HEK293 (cell line): ENCODE data around the gene SRRM4.

Experiments
- CTCF ChIA-PET: fragments of 350-600 bp; formaldehyde crosslinking; extraction: SDS; loops from one replicate; lab custom pipeline; 2021; ENCODE audit warnings: antibody characterized with exemption; lab: Yijun Ruan, JAX
- POLR2A ChIA-PET: fragments of 300-600 bp; formaldehyde crosslinking; extraction: SDS; loops from one replicate; lab custom pipeline; 2020; ENCODE audit warnings: antibody characterized with exemption, inconsistent platforms; lab: Yijun Ruan, JAX
- H3K27ac ChIP-seq: fragments of 200-500 bp; sonication (Bioruptor generic); 2 replicates; pipeline ENCODE4 v1.5.1; 2014; ENCODE audit warnings: low read depth, low read length, control low read depth, inconsistent platforms; ENCODE audit errors: extremely low read depth
- H3K36me3 ChIP-seq, 2 experiments: fragments of 200-500 bp in 1 of 2; sonication (Bioruptor generic) in 1 of 2; 1 replicate in 1 of 2; 2 replicates in 1 of 2; pipeline ENCODE4 v1.5.1; 2014 to 2017; ENCODE audit warnings: inconsistent platforms in 2 of 2, low read length in 2 of 2; ENCODE audit not compliant: control insufficient read depth in 2 of 2, insufficient read depth in 1 of 2
- H3K4me1 ChIP-seq: fragments of 200-500 bp; sonication (Bioruptor generic); 2 replicates; pipeline ENCODE4 v1.5.1; 2014; ENCODE audit warnings: mild to moderate bottlenecking, low read length, inconsistent platforms; ENCODE audit not compliant: control insufficient read depth, insufficient read depth
- H3K4me3 ChIP-seq: 2 replicates; pipeline ENCODE4 v1.5.1; 2011; ENCODE audit warnings: low read depth, mild to moderate bottlenecking, control low read depth, low read length, moderate library complexity
- H3K9me3 ChIP-seq: fragments of 200-500 bp; sonication (Bioruptor generic); 2 replicates; pipeline ENCODE4 v1.5.1; 2014; ENCODE audit warnings: low read depth, low read length, inconsistent platforms; ENCODE audit not compliant: control insufficient read depth, insufficient read depth
- HOXC10 ChIP-seq: sonication (generic); formaldehyde crosslinking; IDR thresholded peaks from 2 replicates; pipeline ENCODE4 v1.8.1; 2023; ENCODE audit warnings: mild to moderate bottlenecking, missing genetic modification reagents
- KLF1 ChIP-seq: fragments of 450-650 bp; formaldehyde crosslinking; IDR thresholded peaks from 2 replicates; pipeline ENCODE4 v1.5.1; 2016; ENCODE audit warnings: missing biosample characterization, missing genetic modification characterization
- KLF8 ChIP-seq: fragments of 450-650 bp; formaldehyde crosslinking; IDR thresholded peaks from 2 replicates; pipeline ENCODE4 v1.5.1; 2016; ENCODE audit warnings: missing biosample characterization, missing genetic modification characterization
- KLF9 ChIP-seq: fragments of 450-650 bp; formaldehyde crosslinking; IDR thresholded peaks from 2 replicates; pipeline ENCODE4 v1.5.1; 2016; ENCODE audit warnings: missing biosample characterization, missing genetic modification characterization, low read depth
- PRDM6 ChIP-seq: fragments of 450-650 bp; formaldehyde crosslinking; IDR thresholded peaks from 2 replicates; pipeline ENCODE4 v1.5.1; 2017; ENCODE audit warnings: missing biosample characterization, missing genetic modification characterization
- ZBTB1 ChIP-seq: fragments of 450-650 bp; formaldehyde crosslinking; IDR thresholded peaks from 2 replicates; pipeline ENCODE4 v1.5.1; 2016; ENCODE audit warnings: missing biosample characterization, missing genetic modification characterization
- ZBTB11 ChIP-seq: fragments of 450-650 bp; formaldehyde crosslinking; conservative IDR thresholded peaks from 2 replicates; pipeline ENCODE4 v1.5.1; 2016; ENCODE audit warnings: low read depth, missing biosample characterization, missing genetic modification characterization
- ZFP3 ChIP-seq: fragments of 450-650 bp; formaldehyde crosslinking; IDR thresholded peaks from 2 replicates; pipeline ENCODE4 v1.5.1; 2016; ENCODE audit warnings: low read depth, missing biosample characterization, missing genetic modification characterization
- ZNF19 ChIP-seq: fragments of 450-650 bp; formaldehyde crosslinking; IDR thresholded peaks from 2 replicates; pipeline ENCODE4; 2016; ENCODE audit warnings: missing biosample characterization, missing genetic modification characterization, low read depth
- ZNF223 ChIP-seq: fragments of 450-650 bp; formaldehyde crosslinking; IDR thresholded peaks from 2 replicates; pipeline ENCODE4 v1.5.1; 2016; ENCODE audit warnings: missing biosample characterization, missing genetic modification characterization
- ZNF248 ChIP-seq: fragments of 450-650 bp; formaldehyde crosslinking; IDR thresholded peaks from 2 replicates; pipeline ENCODE4 v1.5.1; 2017; ENCODE audit warnings: missing biosample characterization, missing genetic modification characterization
- ZNF280C ChIP-seq: fragments of 450-650 bp; formaldehyde crosslinking; IDR thresholded peaks from 2 replicates; pipeline ENCODE4 v1.5.1; 2016; ENCODE audit warnings: missing biosample characterization, missing genetic modification characterization
- ZNF311 ChIP-seq: fragments of 450-650 bp; formaldehyde crosslinking; IDR thresholded peaks from 2 replicates; pipeline ENCODE4 v1.5.1; 2017; ENCODE audit warnings: missing biosample characterization, missing genetic modification characterization, borderline replicate concordance
- ZNF366 ChIP-seq: fragments of 450-650 bp; formaldehyde crosslinking; conservative IDR thresholded peaks from 2 replicates; pipeline ENCODE4 v1.5.1; 2016; ENCODE audit warnings: missing biosample characterization, missing genetic modification characterization
- ZNF37A ChIP-seq: fragments of 450-650 bp; IDR thresholded peaks from 2 replicates; pipeline ENCODE4 v1.5.1; 2018; ENCODE audit warnings: missing biosample characterization, missing genetic modification characterization
- ZNF416 ChIP-seq: fragments of 450-650 bp; formaldehyde crosslinking; IDR thresholded peaks from 2 replicates; pipeline ENCODE4 v1.5.1; 2016; ENCODE audit warnings: missing biosample characterization, missing genetic modification characterization
- ZNF501 ChIP-seq: fragments of 450-650 bp; formaldehyde crosslinking; IDR thresholded peaks from 2 replicates; pipeline ENCODE4 v1.5.1; 2016; ENCODE audit warnings: missing biosample characterization, missing genetic modification characterization
- ZNF510 ChIP-seq: fragments of 450-650 bp; formaldehyde crosslinking; IDR thresholded peaks from 2 replicates; pipeline ENCODE4 v1.5.1; 2018; ENCODE audit warnings: mild to moderate bottlenecking, missing genetic modification characterization, missing biosample characterization; ENCODE audit not compliant: insufficient replicate concordance
- ZNF529 ChIP-seq: fragments of 450-650 bp; formaldehyde crosslinking; IDR thresholded peaks from 2 replicates; pipeline ENCODE4 v1.5.1; 2017; ENCODE audit warnings: missing genetic modification characterization, missing biosample characterization; ENCODE audit not compliant: insufficient replicate concordance
- ZNF621 ChIP-seq: fragments of 450-650 bp; formaldehyde crosslinking; IDR thresholded peaks from 2 replicates; pipeline ENCODE4 v1.5.1; 2017; ENCODE audit warnings: missing biosample characterization, missing genetic modification characterization
- ZNF654 ChIP-seq: fragments of 450-650 bp; formaldehyde crosslinking; IDR thresholded peaks from 2 replicates; pipeline ENCODE4 v1.5.1; 2016; ENCODE audit warnings: low read depth, missing biosample characterization, missing genetic modification characterization
- ZNF837 ChIP-seq: fragments of 450-650 bp; formaldehyde crosslinking; IDR thresholded peaks from 2 replicates; pipeline ENCODE4 v1.5.1; 2016; ENCODE audit warnings: missing biosample characterization, missing genetic modification characterization
- ZXDB ChIP-seq: fragments of 450-650 bp; formaldehyde crosslinking; IDR thresholded peaks from 2 replicates; pipeline ENCODE4 v1.5.1; 2016; ENCODE audit warnings: missing biosample characterization, missing genetic modification characterization
- TF ChIP-seq, protein P1 (sequence below): fragments of 450-650 bp; IDR thresholded peaks from 2 replicates; pipeline ENCODE4 v1.5.1; 2018; ENCODE audit warnings: missing biosample characterization, missing genetic modification characterization
- TF ChIP-seq, protein P2 (sequence below): sonication (generic); formaldehyde crosslinking; IDR thresholded peaks from 2 replicates; pipeline ENCODE4 v1.8.1; 2022; ENCODE audit warnings: mild to moderate bottlenecking, moderate library complexity, missing genetic modification reagents

SRRM4 gene

DNA sequence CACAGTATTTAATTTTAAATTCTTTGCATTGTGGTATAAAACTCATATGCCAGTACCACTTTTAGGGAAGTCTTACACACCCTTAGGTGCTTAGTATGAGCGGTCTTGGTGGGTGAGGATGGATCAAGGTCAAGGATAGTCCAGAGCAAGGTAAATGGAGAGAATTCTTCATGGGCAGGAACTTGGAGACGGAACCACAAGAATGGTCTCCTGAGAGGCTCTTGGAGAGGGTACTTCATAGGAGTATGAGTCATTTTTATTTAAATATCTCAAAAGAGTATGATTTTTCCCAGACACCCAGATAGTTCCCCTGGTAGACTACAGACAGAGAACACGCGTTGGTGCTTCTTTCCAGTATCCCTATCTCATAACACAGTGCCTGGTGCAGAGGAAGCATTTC is 219.3 kb downstream of the SRRM4 start:
- no peaks in the 10 kb centered on the region for H3K4me1 ChIP-seq
- CTCF ChIA-PET: no interaction called here
- TF ChIP-seq ZNF621 (no peak), ZNF416 (tag by site-specific recombination) (no peak), ZNF248 (tag by site-specific recombination) (no peak), ZNF501 (tag by site-specific recombination) (no peak), ZNF19 (tag by site-specific recombination) (no peak), ZNF837 (tag by site-specific recombination) (no peak), KLF8 (no peak), ZNF280C (tag by site-specific recombination) (no peak), ZNF529 (no peak), ZNF366 (no peak), ZNF311 (tag by site-specific recombination) (no peak), ZBTB1 (tag by site-specific recombination) (no peak), ZNF510 (tag by site-specific recombination) (no peak), ZNF37A (no peak), ZBTB11 (tag by site-specific recombination) (no peak), ZFP3 (tag by site-specific recombination) (no peak), ZXDB (no peak)
- TF ChIP-seq, protein P1, sequence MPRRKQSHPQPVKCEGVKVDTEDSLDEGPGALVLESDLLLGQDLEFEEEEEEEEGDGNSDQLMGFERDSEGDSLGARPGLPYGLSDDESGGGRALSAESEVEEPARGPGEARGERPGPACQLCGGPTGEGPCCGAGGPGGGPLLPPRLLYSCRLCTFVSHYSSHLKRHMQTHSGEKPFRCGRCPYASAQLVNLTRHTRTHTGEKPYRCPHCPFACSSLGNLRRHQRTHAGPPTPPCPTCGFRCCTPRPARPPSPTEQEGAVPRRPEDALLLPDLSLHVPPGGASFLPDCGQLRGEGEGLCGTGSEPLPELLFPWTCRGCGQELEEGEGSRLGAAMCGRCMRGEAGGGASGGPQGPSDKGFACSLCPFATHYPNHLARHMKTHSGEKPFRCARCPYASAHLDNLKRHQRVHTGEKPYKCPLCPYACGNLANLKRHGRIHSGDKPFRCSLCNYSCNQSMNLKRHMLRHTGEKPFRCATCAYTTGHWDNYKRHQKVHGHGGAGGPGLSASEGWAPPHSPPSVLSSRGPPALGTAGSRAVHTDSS (tag by site-specific recombination): no peak
- TF ChIP-seq, all 188 proteins: peak for 0
- Histone ChIP-seq H3K36me3 (no peaks in the 10 kb centered on the region), H3K27ac (no peak overlapping the region), H3K9me3 (no peaks in the 10 kb centered on the region), H3K4me3 (no peak overlapping the region)
- POLR2A ChIA-PET: no interaction called here

DNA sequence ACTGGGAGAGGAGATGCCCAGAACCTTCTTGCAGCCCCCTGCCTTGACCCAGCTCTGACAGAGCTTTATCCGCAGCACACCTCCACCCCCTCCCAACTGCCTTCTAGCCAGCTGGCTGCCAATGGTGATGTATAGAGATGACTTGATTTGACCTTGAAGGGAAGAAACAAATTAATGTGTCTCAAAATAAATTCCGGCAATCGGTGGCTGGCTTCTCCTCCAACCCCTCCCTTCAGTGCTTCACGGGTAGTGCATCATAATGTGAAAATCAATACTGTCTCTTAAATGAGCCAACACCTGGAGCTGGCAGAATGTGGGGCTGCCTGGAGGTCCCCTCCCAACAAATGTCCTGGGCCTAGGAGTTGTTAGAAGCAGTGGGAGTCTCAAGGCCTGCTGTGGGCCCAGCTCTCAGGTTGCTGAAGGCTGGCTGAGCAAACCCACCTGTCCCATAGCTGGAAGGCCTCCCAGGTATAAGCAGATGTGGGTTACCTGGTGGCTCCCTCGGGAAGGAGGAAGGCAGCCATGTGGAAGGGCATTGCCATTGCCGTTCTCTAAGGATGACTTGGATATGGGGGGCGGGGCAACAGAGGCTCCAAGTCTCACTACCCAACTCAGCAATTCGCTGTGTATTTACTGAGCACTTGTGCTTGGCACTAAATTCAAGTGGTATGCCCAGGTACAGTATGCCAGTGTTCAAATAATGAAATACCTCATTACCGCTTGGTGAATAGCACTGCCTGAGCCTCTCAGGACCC is 220.6 kb downstream of the SRRM4 start:
- CTCF ChIA-PET: no interaction called here
- Histone ChIP-seq H3K4me3 (no peak overlapping the region), H3K27ac (no peak overlapping the region), H3K4me1 (no peaks in the 10 kb centered on the region), H3K36me3 (no peaks in the 10 kb centered on the region), H3K9me3 (no peaks in the 10 kb centered on the region)
- POLR2A ChIA-PET: no interaction called here
- TF ChIP-seq ZNF223 (tag by site-specific recombination) (no peak), KLF1 (tag by site-specific recombination) (no peak), ZNF654 (tag by site-specific recombination) (no peak), KLF9 (tag by site-specific recombination) (no peak), PRDM6 (tag by site-specific recombination) (no peak), HOXC10 (no peak)
- TF ChIP-seq, protein P2, sequence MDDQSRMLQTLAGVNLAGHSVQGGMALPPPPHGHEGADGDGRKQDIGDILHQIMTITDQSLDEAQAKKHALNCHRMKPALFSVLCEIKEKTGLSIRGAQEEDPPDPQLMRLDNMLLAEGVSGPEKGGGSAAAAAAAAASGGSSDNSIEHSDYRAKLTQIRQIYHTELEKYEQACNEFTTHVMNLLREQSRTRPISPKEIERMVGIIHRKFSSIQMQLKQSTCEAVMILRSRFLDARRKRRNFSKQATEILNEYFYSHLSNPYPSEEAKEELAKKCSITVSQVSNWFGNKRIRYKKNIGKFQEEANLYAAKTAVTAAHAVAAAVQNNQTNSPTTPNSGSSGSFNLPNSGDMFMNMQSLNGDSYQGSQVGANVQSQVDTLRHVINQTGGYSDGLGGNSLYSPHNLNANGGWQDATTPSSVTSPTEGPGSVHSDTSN: no peak
